ENCODE data around the gene TSPAN5. TPM values are rescaled to one million over a fixed set of nuclear protein-coding genes. Genes with fewer than 3 reads are reported as not detected.

The TSPAN5 gene
- total RNA-seq, 2 experiments from 2014 or later: 1.8 to 2.8 TPM

DNA sequence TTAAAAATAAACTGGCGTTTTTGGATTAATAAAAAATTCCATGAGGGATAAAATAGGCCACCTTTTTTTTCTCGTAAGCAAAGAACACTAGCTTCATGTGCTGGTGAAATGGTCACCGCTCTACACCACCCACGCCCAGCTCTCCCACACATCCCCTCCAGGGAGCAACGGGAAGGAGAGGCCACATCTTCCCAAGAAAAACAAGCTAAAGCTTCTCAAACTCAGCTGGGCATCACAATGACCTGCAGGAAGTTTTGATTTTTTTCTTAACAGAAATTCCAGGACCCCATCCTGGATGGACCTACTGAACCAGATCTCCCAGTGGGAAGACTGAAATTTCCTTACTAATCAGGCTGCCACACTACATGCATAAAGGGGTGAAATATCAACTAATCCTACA is 9.8 kb downstream of the TSPAN5 start:
- Histone ChIP-seq H3K4me3 (ENCODE audit: low read length) (no peak overlapping the region), H3K27ac (ENCODE audit: low read depth in 1 of 2, low read length in 2 of 2) (no peak overlapping the region), H3K9me3 (ENCODE audit: control insufficient read depth in 1 of 2, insufficient read depth in 1 of 2, low read length in 2 of 2) (no peaks in the 10 kb centered on the region), H3K4me1 (ENCODE audit: insufficient read depth, low read length) (peaks cover 9% of the 10 kb centered on the region), H3K27me3 (ENCODE audit: control insufficient read depth in 1 of 2, insufficient read depth in 2 of 2, low read length in 2 of 2) (no peaks in the 10 kb centered on the region), H3K36me3 (ENCODE audit: insufficient read depth, low read length) (no peaks in the 10 kb centered on the region)
- H3K36me3 Mint-ChIP-seq (ENCODE audit: low read depth): no peaks in the 10 kb centered on the region
- peaks cover 56% of the 10 kb centered on the region for H3K4me1 Mint-ChIP-seq (ENCODE audit: low read depth)
- H3K27me3 Mint-ChIP-seq: no peaks in the 10 kb centered on the region
- DNase-seq: no peak
- H3K4me3 Mint-ChIP-seq: no peak overlapping the region
- no peak for ATAC-seq (ENCODE audit: poor library complexity)
- no peaks in the 10 kb centered on the region for H3K9me3 Mint-ChIP-seq
- TF ChIP-seq, protein P1, sequence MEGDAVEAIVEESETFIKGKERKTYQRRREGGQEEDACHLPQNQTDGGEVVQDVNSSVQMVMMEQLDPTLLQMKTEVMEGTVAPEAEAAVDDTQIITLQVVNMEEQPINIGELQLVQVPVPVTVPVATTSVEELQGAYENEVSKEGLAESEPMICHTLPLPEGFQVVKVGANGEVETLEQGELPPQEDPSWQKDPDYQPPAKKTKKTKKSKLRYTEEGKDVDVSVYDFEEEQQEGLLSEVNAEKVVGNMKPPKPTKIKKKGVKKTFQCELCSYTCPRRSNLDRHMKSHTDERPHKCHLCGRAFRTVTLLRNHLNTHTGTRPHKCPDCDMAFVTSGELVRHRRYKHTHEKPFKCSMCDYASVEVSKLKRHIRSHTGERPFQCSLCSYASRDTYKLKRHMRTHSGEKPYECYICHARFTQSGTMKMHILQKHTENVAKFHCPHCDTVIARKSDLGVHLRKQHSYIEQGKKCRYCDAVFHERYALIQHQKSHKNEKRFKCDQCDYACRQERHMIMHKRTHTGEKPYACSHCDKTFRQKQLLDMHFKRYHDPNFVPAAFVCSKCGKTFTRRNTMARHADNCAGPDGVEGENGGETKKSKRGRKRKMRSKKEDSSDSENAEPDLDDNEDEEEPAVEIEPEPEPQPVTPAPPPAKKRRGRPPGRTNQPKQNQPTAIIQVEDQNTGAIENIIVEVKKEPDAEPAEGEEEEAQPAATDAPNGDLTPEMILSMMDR (IDR thresholded peaks at IDR 0.05): no peak
- intact Hi-C loops (cut with DNase I, micrococcal nuclease): no loop called here
- no peak overlapping the region for H3K27ac Mint-ChIP-seq
- CTCF ChIA-PET: no interaction called here
- POLR2A ChIA-PET: interaction anchor here (0.7 to 2.4 kb wide), 3 partner anchors 9 to 109 kb away, joined by 3 to 9 read pairs (median 3); partner anchors contain the start of gene TSPAN5

DNA sequence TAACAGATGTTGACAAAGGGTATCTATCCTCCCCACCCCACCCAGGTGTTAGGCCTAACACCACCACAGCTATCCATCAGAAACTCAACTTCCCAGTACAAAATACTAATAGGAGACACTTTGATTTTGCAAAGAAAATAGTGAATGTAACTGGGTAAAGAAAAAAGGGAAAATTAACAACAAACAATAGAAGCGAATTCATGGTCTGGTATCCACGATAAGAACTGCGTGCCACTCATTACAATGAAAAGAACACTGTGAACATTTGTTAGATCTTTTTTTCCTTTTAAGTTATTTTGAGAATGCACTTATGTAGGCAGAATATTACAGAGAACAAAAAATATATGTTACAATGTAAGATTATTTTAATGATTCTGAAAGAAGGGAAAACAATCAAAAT is 12.0 kb downstream of the TSPAN5 start:
- intact Hi-C loops (cut with DNase I, micrococcal nuclease): loop anchor here in 1 of 2 experiments (2.0 kb wide), 1 partner anchor 14 kb away; no protein-coding TSS in a partner anchor

GRCh38 chr4:98645527-98645926 is 12.9 kb downstream of the TSPAN5 start:
- H3K27ac Mint-ChIP-seq: peak overlapping the region; percentile 8
- no peaks in the 10 kb centered on the region for H3K27me3 Mint-ChIP-seq
- CTCF ChIA-PET: interaction anchor here (0.5 kb wide), 1 partner anchor 143 kb away, joined by 4 read pairs; no protein-coding TSS in a partner anchor
- intact Hi-C loops (cut with DNase I, micrococcal nuclease): no loop called here
- no peak overlapping the region for H3K4me3 ChIP-seq (ENCODE audit: low read length)
- H3K9me3 ChIP-seq (ENCODE audit: control insufficient read depth in 1 of 2, insufficient read depth in 1 of 2, low read length in 2 of 2): no peaks in the 10 kb centered on the region
- ATAC-seq (ENCODE audit: poor library complexity) (no peak), DNase-seq (no peak)
- no peaks in the 10 kb centered on the region for H3K36me3 Mint-ChIP-seq (ENCODE audit: low read depth)
- peaks cover 18% of the 10 kb centered on the region for H3K4me1 ChIP-seq (ENCODE audit: insufficient read depth, low read length)
- POLR2A ChIA-PET: interaction anchor here (1.4 kb wide), 1 partner anchor 13 kb away, joined by 3 read pairs; the partner anchor contains the start of gene TSPAN5
- H3K4me3 Mint-ChIP-seq: no peak overlapping the region
- peaks cover 69% of the 10 kb centered on the region for H3K4me1 Mint-ChIP-seq (ENCODE audit: low read depth)
- H3K9me3 Mint-ChIP-seq: no peaks in the 10 kb centered on the region
- H3K27ac ChIP-seq (ENCODE audit: low read depth in 1 of 2, low read length in 2 of 2): no peak overlapping the region
- no peaks in the 10 kb centered on the region for H3K36me3 ChIP-seq (ENCODE audit: insufficient read depth, low read length)
- no peaks in the 10 kb centered on the region for H3K27me3 ChIP-seq (ENCODE audit: control insufficient read depth in 1 of 2, insufficient read depth in 2 of 2, low read length in 2 of 2)
- TF ChIP-seq, protein P1 (IDR thresholded peaks at IDR 0.05): no peak

More for the DNA sequence above, 12.0 kb downstream of the TSPAN5 start:
- TF ChIP-seq, protein P1 (IDR thresholded peaks at IDR 0.05): no peak
- Mint-ChIP-seq H3K36me3 (ENCODE audit: low read depth) (no peaks in the 10 kb centered on the region), H3K4me1 (ENCODE audit: low read depth) (peaks cover 65% of the 10 kb centered on the region), H3K27ac (peak overlapping the region; percentile 8), H3K27me3 (no peaks in the 10 kb centered on the region), H3K9me3 (no peaks in the 10 kb centered on the region), H3K4me3 (no peak overlapping the region)
- Histone ChIP-seq H3K4me1 (ENCODE audit: insufficient read depth, low read length) (peaks cover 16% of the 10 kb centered on the region), H3K27me3 (ENCODE audit: control insufficient read depth in 1 of 2, insufficient read depth in 2 of 2, low read length in 2 of 2) (no peaks in the 10 kb centered on the region), H3K27ac (ENCODE audit: low read depth in 1 of 2, low read length in 2 of 2) (no peak overlapping the region), H3K4me3 (ENCODE audit: low read length) (no peak overlapping the region), H3K9me3 (ENCODE audit: control insufficient read depth in 1 of 2, insufficient read depth in 1 of 2, low read length in 2 of 2) (no peaks in the 10 kb centered on the region), H3K36me3 (ENCODE audit: insufficient read depth, low read length) (no peaks in the 10 kb centered on the region)
- no peak for DNase-seq
- POLR2A ChIA-PET: interaction anchor here (1.0 to 1.4 kb wide), 2 partner anchors 12 to 179 kb away, joined by 3 read pairs; partner anchors contain the start of gene TSPAN5
- ATAC-seq (ENCODE audit: poor library complexity): no peak
- CTCF ChIA-PET: interaction anchor here (1.4 kb wide), 1 partner anchor 9 kb away, joined by 3 read pairs; no protein-coding TSS in a partner anchor
